Measurements from ENCODE around the gene TAS2R39. TPM values are rescaled to one million over a fixed set of nuclear protein-coding genes. Genes with fewer than 3 reads are reported as not detected.

TAS2R39 gene
- total RNA-seq = not detected in 2 replicates

GRCh38 chr7:143183024-143183423 is at the start of gene TAS2R39:
Gene TAS2R39, plus strand, starts transcription at chr7:143183419. Its CDS starts 0 bp downstream, at chr7:143183419.

DNA sequence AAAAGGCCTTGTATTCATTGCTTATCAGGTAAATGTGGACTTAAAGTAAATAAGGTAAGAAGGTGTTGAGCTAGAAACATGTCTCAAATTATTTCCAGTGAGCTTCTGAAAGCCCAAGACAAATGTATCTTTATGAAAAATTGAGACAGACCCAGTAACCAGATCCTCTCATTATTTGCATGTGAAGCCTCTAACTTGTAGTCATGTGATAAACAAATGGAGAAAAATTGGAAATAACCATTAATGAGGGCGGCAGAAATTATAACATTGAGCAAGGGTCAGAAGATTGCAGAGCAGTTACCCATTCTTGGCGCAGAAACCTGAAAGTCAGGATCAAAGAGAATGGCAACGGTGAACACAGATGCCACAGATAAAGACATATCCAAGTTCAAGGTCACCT is 38.5 kb downstream of the TAS2R39 start, which contains the start of gene TAS2R40:
Gene TAS2R40, plus strand, starts transcription at position 301 of the 400 bp plus-strand sequence. Its CDS starts 42 bp downstream, at position 343.

Other genes starting within 250 kb of the TAS2R39 start
- gene TRPV5, start 249.7 kb upstream of the TAS2R39 start, total RNA-seq = not detected in 2 replicates
- gene LLCFC1, start 243.9 kb upstream of the TAS2R39 start, total RNA-seq = not detected in 2 replicates
- gene KEL, start 221.1 kb upstream of the TAS2R39 start, total RNA-seq = under 0.01 TPM in 1 of 2 replicates, not detected in the other
- 0.06 TPM in 1 of 2 replicates, not detected in the other for gene OR9A2, start 156.3 kb upstream of the TAS2R39 start, total RNA-seq
- not detected in 2 replicates for gene OR6V1, start 131.1 kb upstream of the TAS2R39 start, total RNA-seq
- not detected in 2 replicates for gene PIP, start 51.3 kb upstream of the TAS2R39 start, total RNA-seq
- not detected in 2 replicates for gene TAS2R40, start 38.6 kb downstream of the TAS2R39 start, total RNA-seq
- 66.7 and 80.7 TPM in 2 replicates for gene GSTK1, start 80.0 kb downstream of the TAS2R39 start, total RNA-seq
- 0.19 TPM in 1 of 2 replicates, not detected in the other for gene TMEM139, start 101.5 kb downstream of the TAS2R39 start, total RNA-seq
- 13.4 and 36.1 TPM in 2 replicates for gene CASP2, start 104.9 kb downstream of the TAS2R39 start, total RNA-seq
- not detected in 2 replicates for gene CLCN1, start 132.7 kb downstream of the TAS2R39 start, total RNA-seq
- gene FAM131B, start 179.3 kb downstream of the TAS2R39 start, total RNA-seq = 0.44 and 0.49 TPM in 2 replicates
- 18.3 and 64.6 TPM in 2 replicates for gene ZYX, start 197.9 kb downstream of the TAS2R39 start, total RNA-seq
- not detected in 2 replicates for gene EPHA1, start 225.4 kb downstream of the TAS2R39 start, total RNA-seq